ENCODE measurements around the gene RAP1GDS1.
"Not testable (repeated sequence)": the region's sequence is repeated elsewhere in the genome, so short reads cannot be mapped to it uniquely, and the experiment has no call there.

Gene RAP1GDS1

DNA sequence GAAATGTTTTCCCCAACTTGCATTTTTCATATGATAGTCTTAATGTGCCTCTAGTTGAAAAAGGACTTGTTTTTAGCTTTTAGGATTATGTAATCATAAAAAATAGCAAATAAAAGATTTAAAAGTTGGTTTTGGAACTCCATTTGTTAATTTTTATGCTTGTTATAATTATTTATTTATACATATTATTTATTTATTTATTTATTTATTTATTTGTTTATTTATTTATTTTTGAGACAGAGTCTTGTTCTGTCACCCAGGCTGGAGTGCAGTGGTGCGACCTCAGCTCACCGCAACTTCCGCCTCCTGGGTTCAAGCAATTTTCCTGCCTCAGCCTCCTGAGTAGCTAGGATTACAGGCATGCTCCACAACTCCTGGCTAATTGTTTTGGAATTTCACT is 159.0 kb downstream of the RAP1GDS1 start:
- H3K4me3 ChIP-seq (ENCODE audit: low read length); H3K36me3 ChIP-seq (ENCODE audit: control insufficient read depth, insufficient read depth, low read length); H3K9me3 ChIP-seq (ENCODE audit: control insufficient read depth, low read length); H3K27me3 ChIP-seq (ENCODE audit: control insufficient read depth, insufficient read depth, low read length); H3K4me1 ChIP-seq (ENCODE audit: control insufficient read depth, insufficient read depth, low read length); H3K9ac ChIP-seq (ENCODE audit: low read length): not testable (repeated sequence)

DNA sequence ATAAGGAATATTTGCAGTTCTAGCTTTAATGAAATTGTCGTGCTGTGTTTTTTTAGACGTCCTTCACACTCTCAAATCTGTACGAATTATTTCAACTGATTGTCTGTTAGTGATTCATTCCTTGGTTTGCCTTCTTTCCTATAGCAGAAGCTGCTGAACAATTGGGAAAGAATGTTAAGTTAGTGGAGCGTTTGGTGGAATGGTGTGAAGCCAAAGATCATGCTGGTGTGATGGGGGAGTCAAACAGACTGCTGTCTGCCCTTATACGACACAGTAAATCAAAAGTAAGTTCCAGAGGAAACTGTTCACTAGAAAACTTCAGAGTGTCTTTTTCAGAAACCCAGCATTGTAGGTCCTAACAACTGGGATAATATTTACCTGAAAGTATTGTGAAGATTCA is 159.9 kb downstream of the RAP1GDS1 start:
- no peaks in the 10 kb centered on the region for H3K9me3 ChIP-seq (ENCODE audit: control insufficient read depth, low read length)
- no peaks in the 10 kb centered on the region for H3K4me1 ChIP-seq (ENCODE audit: control insufficient read depth, insufficient read depth, low read length)
- H3K36me3 ChIP-seq (ENCODE audit: control insufficient read depth, insufficient read depth, low read length) = no peaks in the 10 kb centered on the region
- no peak overlapping the region for H3K9ac ChIP-seq (ENCODE audit: low read length)
- no peak overlapping the region for H3K4me3 ChIP-seq (ENCODE audit: low read length)
- H3K27me3 ChIP-seq (ENCODE audit: control insufficient read depth, insufficient read depth, low read length) = no peaks in the 10 kb centered on the region

DNA sequence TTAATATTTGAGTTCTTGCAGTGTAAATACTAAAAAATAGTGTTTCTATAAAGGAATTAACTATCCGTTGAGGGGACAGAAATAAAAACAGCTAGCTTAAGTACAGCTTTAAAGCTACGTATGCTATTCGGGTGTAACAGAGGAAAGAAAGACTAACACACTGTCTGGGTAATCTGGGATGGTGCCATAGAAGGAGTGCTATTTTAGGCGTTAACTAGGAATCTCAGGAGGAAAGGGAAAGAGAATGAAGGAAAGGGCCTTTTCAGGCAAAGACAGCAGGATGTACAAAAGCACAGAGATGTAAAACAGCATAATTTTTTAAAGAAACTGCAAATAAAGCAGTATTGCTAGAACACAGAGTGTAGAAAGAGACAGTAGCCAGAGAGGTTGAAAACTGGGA is 161.8 kb downstream of the RAP1GDS1 start:
- H3K27me3 ChIP-seq (ENCODE audit: control insufficient read depth, insufficient read depth, low read length) = no peaks in the 10 kb centered on the region
- H3K36me3 ChIP-seq (ENCODE audit: control insufficient read depth, insufficient read depth, low read length) = no peaks in the 10 kb centered on the region
- no peaks in the 10 kb centered on the region for H3K4me1 ChIP-seq (ENCODE audit: control insufficient read depth, insufficient read depth, low read length)
- H3K4me3 ChIP-seq (ENCODE audit: low read length) = no peak overlapping the region
- H3K9me3 ChIP-seq (ENCODE audit: control insufficient read depth, low read length) = no peaks in the 10 kb centered on the region
- H3K9ac ChIP-seq (ENCODE audit: low read length) = no peak overlapping the region

DNA sequence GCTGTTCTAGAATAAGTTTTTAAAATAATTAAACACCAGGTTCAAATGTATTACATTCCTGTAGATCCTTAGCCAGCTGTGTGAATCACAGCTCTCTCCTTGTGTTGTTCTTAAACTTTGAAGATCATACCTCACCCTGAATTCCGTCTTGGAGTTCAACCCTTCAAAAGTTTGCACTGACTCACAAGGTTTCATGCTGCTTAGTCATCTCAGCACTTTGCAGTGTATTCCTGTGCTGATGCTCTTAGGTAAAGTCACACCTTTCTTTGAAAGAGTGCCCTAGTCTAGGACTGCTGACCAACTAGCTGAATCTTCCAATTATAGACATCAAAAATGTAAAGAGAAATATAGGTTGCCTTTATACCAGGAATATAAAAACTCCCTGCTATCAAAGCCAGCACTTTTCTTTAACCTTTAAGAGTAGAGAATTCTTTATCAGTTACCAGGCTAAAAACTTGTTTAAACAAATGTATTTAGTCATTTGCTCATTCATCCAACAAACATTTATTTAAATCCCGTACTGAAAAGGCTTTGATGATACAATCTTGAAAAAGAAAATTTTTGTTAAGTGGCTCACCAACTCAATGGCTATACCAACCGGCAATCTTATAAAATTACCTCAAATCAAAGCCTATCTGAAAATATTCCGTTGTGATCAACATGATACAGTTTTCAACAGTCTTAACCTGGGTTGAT is 169.7 kb downstream of the RAP1GDS1 start:
- Histone ChIP-seq H3K36me3 (ENCODE audit: control insufficient read depth, insufficient read depth, low read length) (no peaks in the 10 kb centered on the region), H3K27me3 (ENCODE audit: control insufficient read depth, insufficient read depth, low read length) (no peaks in the 10 kb centered on the region), H3K4me1 (ENCODE audit: control insufficient read depth, insufficient read depth, low read length) (peaks cover 5% of the 10 kb centered on the region), H3K4me3 (ENCODE audit: low read length) (no peak overlapping the region), H3K9ac (ENCODE audit: low read length) (no peak overlapping the region), H3K9me3 (ENCODE audit: control insufficient read depth, low read length) (no peaks in the 10 kb centered on the region)

DNA sequence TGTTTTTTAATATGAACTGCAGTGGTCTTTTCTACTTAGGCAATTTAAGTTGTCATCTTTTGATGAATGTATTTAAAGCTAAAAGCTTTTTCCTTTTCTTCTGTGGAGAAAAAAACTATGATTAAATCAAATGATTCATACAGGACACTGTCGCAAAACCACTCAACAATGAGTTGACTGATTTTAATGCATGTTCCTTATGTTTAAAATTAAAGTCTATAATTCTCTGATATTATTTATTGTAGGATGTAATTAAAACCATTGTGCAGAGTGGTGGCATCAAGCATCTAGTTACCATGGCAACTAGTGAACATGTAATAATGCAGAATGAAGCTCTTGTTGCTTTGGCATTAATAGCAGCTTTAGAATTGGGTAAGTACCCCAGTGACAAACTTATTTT is 172.5 kb downstream of the RAP1GDS1 start:
- Histone ChIP-seq H3K4me3 (ENCODE audit: low read length) (no peak overlapping the region), H3K4me1 (ENCODE audit: control insufficient read depth, insufficient read depth, low read length) (peaks cover 5% of the 10 kb centered on the region), H3K9ac (ENCODE audit: low read length) (no peak overlapping the region), H3K36me3 (ENCODE audit: control insufficient read depth, insufficient read depth, low read length) (no peaks in the 10 kb centered on the region), H3K27me3 (ENCODE audit: control insufficient read depth, insufficient read depth, low read length) (no peaks in the 10 kb centered on the region), H3K9me3 (ENCODE audit: control insufficient read depth, low read length) (no peaks in the 10 kb centered on the region)

DNA sequence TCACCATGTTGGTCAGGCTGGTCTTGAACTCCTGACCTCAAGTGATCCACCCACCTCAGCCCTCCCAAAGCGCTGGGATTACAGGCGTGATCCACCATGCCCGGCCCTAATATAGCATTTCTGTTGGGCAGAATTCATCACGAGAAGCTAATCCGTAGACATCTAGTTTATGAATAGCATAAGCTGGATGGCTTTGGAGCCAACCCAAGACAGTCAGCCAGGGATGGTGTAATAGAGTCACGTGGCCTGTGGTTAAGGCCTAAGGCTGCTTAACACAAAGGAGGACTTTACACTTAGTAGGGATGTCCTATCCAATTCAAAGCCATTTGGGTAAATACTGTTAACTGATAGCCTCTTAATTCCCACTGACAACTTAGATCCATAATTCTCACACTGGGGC is 173.6 kb downstream of the RAP1GDS1 start:
- Histone ChIP-seq H3K27me3 (ENCODE audit: control insufficient read depth, insufficient read depth, low read length) (no peaks in the 10 kb centered on the region), H3K4me3 (ENCODE audit: low read length) (no peak overlapping the region), H3K4me1 (ENCODE audit: control insufficient read depth, insufficient read depth, low read length) (peaks cover 5% of the 10 kb centered on the region), H3K36me3 (ENCODE audit: control insufficient read depth, insufficient read depth, low read length) (no peaks in the 10 kb centered on the region), H3K9me3 (ENCODE audit: control insufficient read depth, low read length) (no peaks in the 10 kb centered on the region), H3K9ac (ENCODE audit: low read length) (no peak overlapping the region)

DNA sequence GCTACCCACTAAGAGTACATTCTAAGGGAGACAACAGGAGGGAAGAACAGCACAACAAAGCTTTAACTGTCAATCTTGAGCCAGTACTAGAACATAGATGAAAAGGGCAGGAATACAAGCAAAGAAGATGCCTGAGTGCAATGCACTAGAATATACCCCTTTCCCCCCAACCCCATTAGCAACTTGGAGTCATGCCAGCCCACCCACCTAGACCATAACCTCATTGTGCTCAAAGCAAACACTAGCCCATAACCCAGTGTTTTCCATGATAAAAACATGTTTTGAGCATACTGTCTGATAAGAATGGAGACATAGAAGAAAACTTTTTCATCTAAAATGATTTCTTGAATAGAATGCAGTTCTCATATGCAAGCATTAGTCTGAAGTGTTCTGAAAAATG is 183.2 kb downstream of the RAP1GDS1 start:
- Histone ChIP-seq H3K27me3 (ENCODE audit: control insufficient read depth, insufficient read depth, low read length) (no peaks in the 10 kb centered on the region), H3K4me1 (ENCODE audit: control insufficient read depth, insufficient read depth, low read length) (no peaks in the 10 kb centered on the region), H3K9ac (ENCODE audit: low read length) (no peak overlapping the region), H3K36me3 (ENCODE audit: control insufficient read depth, insufficient read depth, low read length) (no peaks in the 10 kb centered on the region), H3K4me3 (ENCODE audit: low read length) (no peak overlapping the region), H3K9me3 (ENCODE audit: control insufficient read depth, low read length) (no peaks in the 10 kb centered on the region)

DNA sequence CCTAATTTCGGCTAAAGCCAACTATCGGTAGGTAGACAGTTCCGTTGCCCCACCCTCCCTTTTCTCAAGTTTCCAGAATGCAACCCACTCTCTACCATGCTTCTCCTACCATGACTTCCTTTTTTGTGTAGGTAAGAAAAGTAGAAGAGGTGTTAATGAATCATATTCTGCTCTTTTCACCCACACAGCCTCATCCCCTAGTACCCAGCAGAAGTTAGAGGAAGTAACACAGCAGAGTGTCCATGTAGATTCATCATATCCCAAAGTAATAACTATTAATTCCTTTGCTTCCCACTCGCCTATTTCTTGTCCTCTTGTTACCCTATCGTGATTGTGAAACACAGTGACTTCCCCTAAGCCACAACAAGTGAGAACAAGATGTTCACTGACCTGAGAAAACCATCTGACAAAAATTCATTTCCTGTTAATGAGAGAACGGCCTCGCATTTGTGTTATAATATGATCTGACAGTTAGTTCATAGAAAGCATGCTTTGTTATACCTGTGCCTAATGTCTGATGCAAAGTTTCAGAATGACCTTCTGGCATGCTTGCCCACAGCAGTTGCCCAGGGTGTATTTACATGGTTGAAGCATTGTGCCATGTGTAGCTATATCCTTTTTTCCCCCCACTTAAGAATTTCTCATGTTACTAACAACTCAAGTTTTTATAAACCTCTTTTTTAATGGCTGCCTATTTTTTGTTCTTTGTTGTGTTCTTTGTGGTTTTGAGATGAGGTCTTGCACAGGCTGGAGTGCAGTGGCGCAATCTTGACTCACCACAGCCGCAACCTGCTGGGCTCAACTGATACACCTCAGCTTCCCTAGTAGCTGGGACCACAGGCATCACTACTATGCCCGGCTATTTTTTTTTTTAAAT is 185.6 kb downstream of the RAP1GDS1 start:
- Histone ChIP-seq H3K36me3 (ENCODE audit: control insufficient read depth, insufficient read depth, low read length) (no peaks in the 10 kb centered on the region), H3K9ac (ENCODE audit: low read length) (no peak overlapping the region), H3K27me3 (ENCODE audit: control insufficient read depth, insufficient read depth, low read length) (no peaks in the 10 kb centered on the region), H3K4me1 (ENCODE audit: control insufficient read depth, insufficient read depth, low read length) (no peaks in the 10 kb centered on the region), H3K4me3 (ENCODE audit: low read length) (no peak overlapping the region), H3K9me3 (ENCODE audit: control insufficient read depth, low read length) (no peaks in the 10 kb centered on the region)

DNA sequence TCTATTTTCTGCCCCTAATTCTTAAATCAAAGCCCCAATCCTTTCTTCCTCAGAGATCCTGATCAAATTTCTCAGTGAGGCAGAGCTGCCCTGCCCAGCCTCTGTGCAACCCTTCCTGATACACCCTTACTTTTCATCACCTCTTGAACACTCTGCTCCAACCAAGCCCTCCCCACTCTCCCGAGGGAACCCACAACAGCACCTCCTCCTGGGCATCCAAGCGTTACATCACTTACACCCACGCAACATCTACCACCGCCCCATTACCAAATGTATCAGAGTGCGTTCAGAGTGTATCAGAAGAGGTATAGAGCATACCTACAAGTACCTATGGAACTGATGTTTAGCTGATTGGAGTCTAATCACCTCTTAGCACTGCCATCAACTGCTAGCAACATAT is 186.5 kb downstream of the RAP1GDS1 start:
- H3K36me3 ChIP-seq (ENCODE audit: control insufficient read depth, insufficient read depth, low read length) = no peaks in the 10 kb centered on the region

DNA sequence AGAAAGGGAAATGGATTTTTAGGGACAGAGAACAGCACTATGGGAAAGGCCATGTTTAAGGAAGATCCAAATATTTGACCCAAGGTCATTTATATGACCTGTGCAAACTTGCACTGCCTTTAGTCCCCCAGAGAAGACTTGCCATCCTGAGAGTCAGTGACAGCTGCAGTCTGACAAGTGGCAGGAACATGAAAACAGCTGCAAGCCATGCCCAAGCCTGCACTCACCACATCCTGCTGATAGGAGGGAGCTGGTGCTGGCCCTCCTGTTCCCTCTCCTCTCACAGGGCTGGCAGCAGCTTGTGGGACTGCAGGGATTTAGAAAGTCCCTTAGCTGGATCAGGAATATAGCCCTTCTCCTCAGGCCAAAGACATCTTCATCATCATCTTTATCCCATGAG is 187.7 kb downstream of the RAP1GDS1 start:
- no peaks in the 10 kb centered on the region for H3K36me3 ChIP-seq (ENCODE audit: control insufficient read depth, insufficient read depth, low read length)
- H3K4me3 ChIP-seq (ENCODE audit: low read length) = no peak overlapping the region
- H3K27me3 ChIP-seq (ENCODE audit: control insufficient read depth, insufficient read depth, low read length) = no peaks in the 10 kb centered on the region
- no peaks in the 10 kb centered on the region for H3K4me1 ChIP-seq (ENCODE audit: control insufficient read depth, insufficient read depth, low read length)
- no peaks in the 10 kb centered on the region for H3K9me3 ChIP-seq (ENCODE audit: control insufficient read depth, low read length)
- H3K9ac ChIP-seq (ENCODE audit: low read length) = no peak overlapping the region

More for the DNA sequence above, 186.5 kb downstream of the RAP1GDS1 start:
- Histone ChIP-seq H3K4me1 (ENCODE audit: control insufficient read depth, insufficient read depth, low read length) (no peaks in the 10 kb centered on the region), H3K4me3 (ENCODE audit: low read length) (no peak overlapping the region), H3K9ac (ENCODE audit: low read length) (no peak overlapping the region), H3K27me3 (ENCODE audit: control insufficient read depth, insufficient read depth, low read length) (no peaks in the 10 kb centered on the region), H3K9me3 (ENCODE audit: control insufficient read depth, low read length) (no peaks in the 10 kb centered on the region)

DNA sequence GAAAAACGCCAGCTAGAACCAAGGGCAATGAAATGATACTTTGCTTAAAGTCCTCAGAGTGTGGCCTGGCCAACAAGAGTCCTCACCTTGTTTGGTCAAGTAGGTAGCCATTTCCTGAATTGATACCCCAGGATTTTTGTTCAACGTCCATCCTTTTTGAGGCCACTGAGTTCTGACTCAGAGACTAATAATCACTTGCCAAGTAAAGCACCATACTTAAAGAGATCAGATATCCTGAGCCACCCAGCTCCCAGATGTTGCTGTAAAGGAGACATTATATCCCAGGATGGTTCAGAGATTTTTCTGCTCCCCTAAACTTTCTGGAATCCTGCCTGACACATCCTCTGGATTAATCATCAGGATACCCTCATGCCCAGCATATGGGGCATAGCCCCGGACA is 190.9 kb downstream of the RAP1GDS1 start:
- no peaks in the 10 kb centered on the region for H3K9me3 ChIP-seq (ENCODE audit: control insufficient read depth, low read length)
- H3K36me3 ChIP-seq (ENCODE audit: control insufficient read depth, insufficient read depth, low read length) = no peaks in the 10 kb centered on the region
- H3K4me1 ChIP-seq (ENCODE audit: control insufficient read depth, insufficient read depth, low read length) = no peaks in the 10 kb centered on the region
- no peak overlapping the region for H3K9ac ChIP-seq (ENCODE audit: low read length)
- no peaks in the 10 kb centered on the region for H3K27me3 ChIP-seq (ENCODE audit: control insufficient read depth, insufficient read depth, low read length)
- no peak overlapping the region for H3K4me3 ChIP-seq (ENCODE audit: low read length)

DNA sequence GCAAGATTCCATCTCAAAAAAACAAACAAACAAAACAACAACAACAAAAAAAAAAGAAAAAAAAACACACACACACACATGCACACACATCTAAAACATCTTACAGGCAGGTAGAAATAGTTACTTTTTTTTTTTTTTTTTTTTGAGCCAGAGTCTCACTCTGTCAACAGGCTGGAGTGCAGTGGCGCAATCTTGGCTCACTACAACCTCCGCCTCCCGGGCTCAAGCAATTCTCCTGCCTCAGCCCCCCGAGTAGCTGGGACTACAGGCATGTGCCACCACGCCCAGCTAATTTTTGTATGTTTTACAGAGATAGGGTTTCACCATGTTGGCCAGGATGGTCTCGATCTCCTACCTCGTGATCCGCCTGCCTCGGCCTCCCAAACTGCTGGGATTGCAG is 196.2 kb downstream of the RAP1GDS1 start:
- H3K36me3 ChIP-seq (ENCODE audit: control insufficient read depth, insufficient read depth, low read length); H3K9me3 ChIP-seq (ENCODE audit: control insufficient read depth, low read length); H3K4me1 ChIP-seq (ENCODE audit: control insufficient read depth, insufficient read depth, low read length); H3K4me3 ChIP-seq (ENCODE audit: low read length); H3K9ac ChIP-seq (ENCODE audit: low read length); H3K27me3 ChIP-seq (ENCODE audit: control insufficient read depth, insufficient read depth, low read length): not testable (repeated sequence)
